C4-2B (cell line): ENCODE results near the gene PCDHA1.

Source experiments
- ZFX ChIP-seq: fragments of 450-650 bp; IDR thresholded peaks from 2 replicates; pipeline ENCODE4 v1.6.1; 2017
- TF ChIP-seq, protein P1 (sequence below): fragments of 450-650 bp; conservative IDR thresholded peaks from 2 replicates; pipeline ENCODE4 v1.5.1; 2017; ENCODE audit warnings: mild to moderate bottlenecking

DNA sequence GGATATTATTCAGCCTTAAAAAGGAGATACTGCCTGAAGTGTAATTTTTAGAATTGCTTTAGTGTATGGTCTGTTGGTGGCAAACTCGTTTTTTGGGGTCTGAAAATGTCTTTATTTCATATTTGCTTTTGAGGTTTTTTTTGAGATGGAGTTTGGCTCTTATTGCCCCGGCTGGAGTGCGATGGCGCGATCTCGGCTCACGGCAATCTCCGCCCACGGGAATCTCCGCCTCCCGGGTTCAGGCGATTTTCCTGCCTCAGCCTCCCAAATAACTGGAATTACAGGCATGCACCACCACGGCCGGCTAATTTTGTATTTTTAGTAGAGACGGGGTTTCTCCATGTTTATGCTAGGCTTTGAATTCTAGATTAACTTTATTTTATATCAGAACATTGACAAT, 245.1 kb downstream of the PCDHA1 start:
- TF ChIP-seq, protein P1, sequence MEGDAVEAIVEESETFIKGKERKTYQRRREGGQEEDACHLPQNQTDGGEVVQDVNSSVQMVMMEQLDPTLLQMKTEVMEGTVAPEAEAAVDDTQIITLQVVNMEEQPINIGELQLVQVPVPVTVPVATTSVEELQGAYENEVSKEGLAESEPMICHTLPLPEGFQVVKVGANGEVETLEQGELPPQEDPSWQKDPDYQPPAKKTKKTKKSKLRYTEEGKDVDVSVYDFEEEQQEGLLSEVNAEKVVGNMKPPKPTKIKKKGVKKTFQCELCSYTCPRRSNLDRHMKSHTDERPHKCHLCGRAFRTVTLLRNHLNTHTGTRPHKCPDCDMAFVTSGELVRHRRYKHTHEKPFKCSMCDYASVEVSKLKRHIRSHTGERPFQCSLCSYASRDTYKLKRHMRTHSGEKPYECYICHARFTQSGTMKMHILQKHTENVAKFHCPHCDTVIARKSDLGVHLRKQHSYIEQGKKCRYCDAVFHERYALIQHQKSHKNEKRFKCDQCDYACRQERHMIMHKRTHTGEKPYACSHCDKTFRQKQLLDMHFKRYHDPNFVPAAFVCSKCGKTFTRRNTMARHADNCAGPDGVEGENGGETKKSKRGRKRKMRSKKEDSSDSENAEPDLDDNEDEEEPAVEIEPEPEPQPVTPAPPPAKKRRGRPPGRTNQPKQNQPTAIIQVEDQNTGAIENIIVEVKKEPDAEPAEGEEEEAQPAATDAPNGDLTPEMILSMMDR: no peak
- no peak for TF ChIP-seq ZFX
